Measurements from ENCODE around the gene PRCC. TPM values are rescaled to one million over a fixed set of nuclear protein-coding genes. Genes with fewer than 3 reads are reported as not detected.
A peak's percentile ranks its signal among the peaks of the same experiment; 100 is the strongest.

PRCC gene
- total and polyA plus RNA-seq, 2 of the 13 experiments (the other 11 are each of a cell fraction or from before 2014, with no cell fraction given): 24.2 to 40.5 TPM

GRCh38 chr1:156750711-156751450 is 16.5 kb upstream of the PRCC start (continued):
- TF ChIP-seq ZNF224 (CRISPR knock-in tag; IDR thresholded peaks at IDR 0.05) (no peak), ZNF333 (CRISPR knock-in tag; IDR thresholded peaks at IDR 0.05; ENCODE audit: borderline replicate concordance) (peak; percentile 16), ESRRA (CRISPR knock-in tag; IDR thresholded peaks at IDR 0.05; ENCODE audit: low read depth) (no peak), HMG20A (CRISPR knock-in tag; IDR thresholded peaks at IDR 0.05; ENCODE audit: borderline replicate concordance) (no peak), MXD4 (CRISPR knock-in tag; IDR thresholded peaks at IDR 0.05) (no peak; the same call in 1 of the 2 replicates), CBX5 (CRISPR knock-in tag; IDR thresholded peaks at IDR 0.05; ENCODE audit: borderline replicate concordance) (no peak), ATF7 (IDR thresholded peaks at IDR 0.05) (no peak), ATF7 (CRISPR knock-in tag; IDR thresholded peaks at IDR 0.05) (no peak), NFATC3 (CRISPR knock-in tag; IDR thresholded peaks at IDR 0.05) (no peak), ARID5B (CRISPR knock-in tag; IDR thresholded peaks at IDR 0.05) (0 out of 2 replicates have a peak, but pooled peaks have one; percentile 12), ZBTB7B (CRISPR knock-in tag; IDR thresholded peaks at IDR 0.05) (0 out of 2 replicates have a peak, but pooled peaks have one; percentile 19), WIZ (CRISPR knock-in tag; IDR thresholded peaks at IDR 0.05) (no peak), SPEN (CRISPR knock-in tag; IDR thresholded peaks at IDR 0.05; ENCODE audit: low read depth) (no peak), RBM22 (optimal IDR thresholded peaks at IDR 0.05; ENCODE audit: low read length) (no peak), ZNF883 (CRISPR knock-in tag; IDR thresholded peaks at IDR 0.05; ENCODE audit: not compliant biosample characterization) (no peak), BHLHE40 (IDR thresholded peaks at IDR 0.05; ENCODE audit: low read length) (peak; percentile 50), ASH2L (IDR thresholded peaks at IDR 0.05; ENCODE audit: insufficient read length, low read depth, low read length) (no peak), KAT7 (CRISPR knock-in tag; IDR thresholded peaks at IDR 0.05; ENCODE audit: borderline replicate concordance) (peak; percentile 14; the same call in 1 of the 2 replicates), SRSF1 (optimal IDR thresholded peaks at IDR 0.05; ENCODE audit: low read depth, low read length) (peak; percentile 63), ZNF530 (CRISPR knock-in tag; IDR thresholded peaks at IDR 0.05; ENCODE audit: low read depth) (no peak), SNAI1 (CRISPR knock-in tag; IDR thresholded peaks at IDR 0.05; ENCODE audit: borderline replicate concordance) (peak; percentile 78; the same call in 1 of the 2 replicates)
- TF ChIP-seq, protein P1, sequence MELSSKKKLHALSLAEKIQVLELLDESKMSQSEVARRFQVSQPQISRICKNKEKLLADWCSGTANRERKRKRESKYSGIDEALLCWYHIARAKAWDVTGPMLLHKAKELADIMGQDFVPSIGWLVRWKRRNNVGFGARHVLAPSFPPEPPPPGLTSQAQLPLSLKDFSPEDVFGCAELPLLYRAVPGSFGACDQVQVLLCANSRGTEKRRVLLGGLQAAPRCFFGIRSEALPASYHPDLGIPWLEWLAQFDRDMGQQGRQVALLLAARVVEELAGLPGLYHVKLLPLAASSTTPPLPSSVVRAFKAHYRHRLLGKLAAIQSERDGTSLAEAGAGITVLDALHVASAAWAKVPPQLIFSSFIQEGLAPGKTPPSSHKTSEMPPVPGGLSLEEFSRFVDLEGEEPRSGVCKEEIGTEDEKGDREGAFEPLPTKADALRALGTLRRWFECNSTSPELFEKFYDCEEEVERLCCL (CRISPR knock-in tag; IDR thresholded peaks at IDR 0.05; ENCODE audit: borderline replicate concordance): no peak
- TF ChIP-seq, protein P2, sequence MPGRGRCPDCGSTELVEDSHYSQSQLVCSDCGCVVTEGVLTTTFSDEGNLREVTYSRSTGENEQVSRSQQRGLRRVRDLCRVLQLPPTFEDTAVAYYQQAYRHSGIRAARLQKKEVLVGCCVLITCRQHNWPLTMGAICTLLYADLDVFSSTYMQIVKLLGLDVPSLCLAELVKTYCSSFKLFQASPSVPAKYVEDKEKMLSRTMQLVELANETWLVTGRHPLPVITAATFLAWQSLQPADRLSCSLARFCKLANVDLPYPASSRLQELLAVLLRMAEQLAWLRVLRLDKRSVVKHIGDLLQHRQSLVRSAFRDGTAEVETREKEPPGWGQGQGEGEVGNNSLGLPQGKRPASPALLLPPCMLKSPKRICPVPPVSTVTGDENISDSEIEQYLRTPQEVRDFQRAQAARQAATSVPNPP (CRISPR knock-in tag; IDR thresholded peaks at IDR 0.05): no peak
- TF ChIP-seq, protein P3, sequence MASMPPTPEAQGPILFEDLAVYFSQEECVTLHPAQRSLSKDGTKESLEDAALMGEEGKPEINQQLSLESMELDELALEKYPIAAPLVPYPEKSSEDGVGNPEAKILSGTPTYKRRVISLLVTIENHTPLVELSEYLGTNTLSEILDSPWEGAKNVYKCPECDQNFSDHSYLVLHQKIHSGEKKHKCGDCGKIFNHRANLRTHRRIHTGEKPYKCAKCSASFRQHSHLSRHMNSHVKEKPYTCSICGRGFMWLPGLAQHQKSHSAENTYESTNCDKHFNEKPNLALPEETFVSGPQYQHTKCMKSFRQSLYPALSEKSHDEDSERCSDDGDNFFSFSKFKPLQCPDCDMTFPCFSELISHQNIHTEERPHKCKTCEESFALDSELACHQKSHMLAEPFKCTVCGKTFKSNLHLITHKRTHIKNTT (CRISPR knock-in tag; IDR thresholded peaks at IDR 0.05): no peak
